ENCODE measurements around the gene FARP1. TPM values are rescaled to one million over a fixed set of nuclear protein-coding genes. Genes with fewer than 3 reads are reported as not detected.
"Not testable (repeated sequence)": the region's sequence is repeated elsewhere in the genome, so short reads cannot be mapped to it uniquely, and the experiment has no call there.

Gene FARP1
- polyA plus RNA-seq, 5 donors, result 111 to 145 (median 112) TPM

DNA sequence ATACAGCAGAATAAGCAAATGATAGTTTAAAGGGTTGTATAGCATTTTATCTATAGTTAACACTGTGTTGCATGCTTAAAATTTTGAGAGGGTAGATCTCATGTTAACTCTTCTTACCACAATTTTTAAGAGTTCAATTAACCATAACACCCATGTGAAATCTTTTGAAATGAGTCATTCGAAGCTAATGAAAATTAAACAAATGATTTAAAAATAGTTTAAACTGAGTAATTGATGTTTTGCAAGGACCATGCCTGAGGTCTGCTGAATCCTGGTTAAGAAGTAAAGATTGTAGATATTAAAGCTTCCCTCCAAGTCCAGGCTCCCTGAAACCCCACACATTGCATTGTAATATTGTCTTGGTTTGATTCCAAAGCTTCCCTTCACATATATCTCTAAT lies 210.9 kb downstream of the FARP1 start:
- no peak for DNase-seq

DNA sequence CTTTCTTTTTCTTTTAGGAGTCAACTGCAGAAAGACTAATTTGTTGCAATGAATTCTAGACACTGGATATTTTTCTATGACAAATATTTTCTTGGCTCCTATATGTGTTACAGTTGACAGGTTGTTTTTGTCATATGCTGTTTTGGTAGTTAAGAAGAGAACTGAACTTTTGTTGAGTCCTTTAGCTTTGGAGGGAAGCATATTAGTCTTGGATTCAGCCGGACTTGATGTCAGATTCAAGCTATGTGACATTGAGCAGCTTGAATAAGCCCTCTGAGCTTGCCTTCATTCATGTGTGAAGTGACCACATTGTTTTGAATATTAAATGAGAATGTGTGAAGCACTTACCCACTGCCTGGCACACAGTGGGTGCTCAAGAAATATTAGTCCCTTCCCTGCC lies 216.0 kb downstream of the FARP1 start:
- DNase-seq, result no peak

DNA sequence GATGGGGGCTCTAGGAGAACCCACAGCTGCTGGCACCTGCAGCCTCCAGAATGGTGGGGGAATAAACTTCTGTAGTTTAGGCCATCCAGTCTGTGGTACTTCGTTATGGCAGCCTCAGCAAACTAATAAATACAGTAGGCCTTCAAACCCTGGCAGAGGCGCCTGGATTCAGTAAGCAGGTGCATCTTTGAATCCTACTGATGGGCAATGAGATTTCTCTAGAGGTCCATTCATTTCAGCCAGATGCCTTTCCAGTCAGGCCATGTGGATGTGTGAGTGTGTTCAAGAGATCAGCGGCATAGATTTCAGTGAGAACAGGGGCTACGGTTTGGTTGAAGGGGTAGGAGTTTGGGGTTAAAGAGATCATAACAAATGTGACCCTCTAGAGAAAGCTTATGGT lies 217.7 kb downstream of the FARP1 start:
- DNase-seq, result no peak

DNA sequence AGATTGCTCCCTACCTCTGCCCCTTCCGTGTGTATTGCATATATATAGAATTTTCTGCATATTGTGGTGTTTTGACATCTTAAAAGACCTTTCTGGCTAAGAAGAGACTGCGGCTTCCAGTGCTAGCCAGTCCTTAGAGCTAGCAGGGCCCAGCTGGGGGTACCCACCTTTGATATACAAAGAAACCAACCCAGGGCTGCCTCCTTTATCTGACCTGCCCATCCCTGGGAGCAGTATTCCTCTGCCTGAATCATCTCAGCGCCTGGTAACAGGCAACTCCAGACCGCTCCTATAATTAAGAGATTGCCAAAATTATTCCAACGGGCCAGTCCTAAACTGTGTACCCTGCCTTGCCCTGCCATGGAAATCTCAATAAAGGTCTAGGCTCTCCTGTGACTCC lies 220.4 kb downstream of the FARP1 start:
- DNase-seq, result no peak

DNA sequence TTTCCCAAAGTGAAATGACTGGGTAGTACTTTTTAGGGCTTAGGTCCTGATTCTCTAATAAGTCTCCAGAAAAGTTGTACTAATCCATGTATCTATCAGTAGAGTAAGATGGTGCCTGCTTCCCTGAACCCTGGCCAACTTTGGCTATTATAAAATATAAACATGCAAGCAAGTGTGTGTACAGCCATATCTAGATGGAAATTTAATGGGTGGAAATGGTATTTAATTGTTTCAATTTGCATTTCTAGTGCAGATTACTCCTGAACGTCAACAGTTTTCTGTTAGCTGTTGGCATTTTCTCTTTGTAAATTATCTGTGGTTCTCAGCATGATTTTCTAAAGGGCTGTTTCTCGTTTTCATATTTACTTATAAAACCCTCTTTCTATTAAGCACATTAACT lies 221.3 kb downstream of the FARP1 start:
- DNase-seq, result no peak

DNA sequence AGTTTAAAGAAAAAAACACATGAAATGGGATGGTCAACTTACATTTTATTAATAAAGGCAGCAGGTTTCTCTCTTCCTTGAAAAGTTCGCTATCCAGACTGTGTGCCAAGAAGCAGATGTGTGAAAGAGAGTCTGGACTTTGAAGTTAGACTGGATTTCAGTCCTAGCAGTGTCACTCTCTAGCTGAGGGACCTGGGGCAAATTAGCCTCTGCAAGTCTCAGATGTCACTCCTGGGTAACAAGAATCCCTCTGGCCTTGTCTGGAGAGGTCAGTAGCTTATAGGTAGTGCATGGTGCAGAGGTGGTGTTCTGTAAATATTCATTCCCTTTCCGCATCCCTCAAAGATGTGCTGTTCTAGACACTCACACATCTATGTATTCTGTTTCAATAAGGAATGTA lies 221.8 kb downstream of the FARP1 start:
- no peak for DNase-seq

DNA sequence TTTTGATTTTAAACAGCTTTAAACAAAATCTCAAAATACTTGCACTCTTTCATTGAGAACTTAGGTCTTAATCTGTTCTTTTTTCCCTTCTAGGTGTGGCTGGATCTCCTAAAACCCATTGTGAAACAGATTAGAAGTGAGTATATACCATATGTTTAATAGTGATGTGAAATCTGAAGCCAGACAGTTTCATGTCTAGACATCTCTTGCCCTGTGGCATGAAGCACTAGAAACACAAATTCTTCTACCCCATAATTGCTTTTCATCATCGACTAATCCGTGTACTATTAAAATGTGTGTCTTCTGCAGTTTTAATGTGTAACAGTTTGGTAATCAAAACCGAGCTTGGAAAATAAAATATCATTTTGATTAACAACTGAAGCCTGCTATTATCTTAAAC lies 222.4 kb downstream of the FARP1 start:
- DNase-seq, result no peak

DNA sequence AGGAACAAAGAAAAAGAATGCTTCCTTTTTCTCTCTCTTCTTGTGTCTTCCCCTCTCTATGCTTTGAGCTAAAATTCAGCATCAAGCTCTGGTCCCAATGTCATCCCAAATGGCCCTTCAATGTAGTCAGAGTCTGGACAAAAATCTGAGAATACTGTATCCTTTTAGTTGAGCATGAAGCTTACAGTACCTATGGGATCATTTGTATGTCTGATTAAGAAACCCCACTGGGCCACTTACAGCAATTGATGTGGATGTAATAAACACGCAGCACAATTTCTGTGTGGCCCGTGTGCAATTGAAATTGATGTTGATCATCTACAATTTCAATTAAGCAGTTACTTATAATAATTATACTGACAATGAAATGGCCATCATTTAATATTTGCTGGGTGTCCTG lies 223.1 kb downstream of the FARP1 start:
- DNase-seq, result no peak

DNA sequence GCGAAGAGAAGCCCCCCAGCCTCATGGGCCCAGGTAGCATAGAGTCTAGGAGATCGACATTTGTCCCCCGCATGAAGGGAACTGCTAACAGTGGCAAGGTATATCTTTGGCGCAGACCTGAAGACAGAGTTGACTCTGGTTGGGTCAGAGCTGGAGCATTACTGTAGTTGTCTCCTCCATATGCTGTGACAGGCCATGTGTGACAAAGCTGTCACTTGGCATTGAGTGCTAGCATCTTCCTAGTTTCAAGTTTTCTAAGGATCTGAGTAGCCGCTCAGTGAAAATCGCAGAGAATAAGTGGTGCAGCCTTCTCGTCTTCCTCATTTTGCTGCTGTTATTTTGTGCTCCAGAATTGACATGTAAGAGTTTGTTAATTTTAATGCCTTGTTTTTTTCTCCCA lies 223.5 kb downstream of the FARP1 start:
- no peak for DNase-seq

DNA sequence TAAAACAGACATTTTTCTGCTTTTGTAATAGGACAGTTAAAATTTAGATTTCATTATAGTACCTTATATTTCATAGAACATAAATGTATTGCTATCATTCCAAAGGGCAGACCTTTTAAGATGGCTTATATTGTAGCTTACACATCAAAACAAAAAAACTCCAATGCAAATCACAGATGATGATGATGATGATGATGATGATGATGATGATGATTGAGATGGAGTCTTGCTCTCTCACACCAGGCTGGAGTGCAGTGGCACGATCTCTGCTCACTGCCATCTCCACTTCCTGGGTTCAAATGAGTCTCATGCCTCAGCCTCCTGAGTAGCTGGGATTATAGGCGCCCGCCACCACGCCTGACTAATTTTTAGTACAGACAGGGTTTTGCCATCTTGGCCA lies 224.1 kb downstream of the FARP1 start:
- DNase-seq, result no peak

DNA sequence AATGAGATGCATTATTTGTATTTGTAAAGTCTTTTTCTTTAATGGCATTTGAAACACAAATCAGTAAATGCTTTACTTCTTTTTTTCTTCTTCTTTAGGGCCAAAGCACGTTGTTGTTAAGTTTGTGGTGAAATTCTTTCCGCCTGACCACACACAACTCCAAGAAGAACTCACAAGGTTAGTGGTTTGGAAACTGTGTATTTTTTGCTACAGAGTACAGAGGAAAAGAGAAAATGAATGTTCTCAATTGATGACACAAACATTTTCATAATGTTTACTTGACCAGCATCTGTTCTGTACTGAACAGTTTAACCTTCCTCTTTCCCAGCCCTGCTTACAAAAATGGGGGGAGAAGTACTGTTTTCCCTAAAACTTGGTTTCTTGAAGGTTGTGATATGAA lies 225.1 kb downstream of the FARP1 start:
- no peak for DNase-seq

DNA sequence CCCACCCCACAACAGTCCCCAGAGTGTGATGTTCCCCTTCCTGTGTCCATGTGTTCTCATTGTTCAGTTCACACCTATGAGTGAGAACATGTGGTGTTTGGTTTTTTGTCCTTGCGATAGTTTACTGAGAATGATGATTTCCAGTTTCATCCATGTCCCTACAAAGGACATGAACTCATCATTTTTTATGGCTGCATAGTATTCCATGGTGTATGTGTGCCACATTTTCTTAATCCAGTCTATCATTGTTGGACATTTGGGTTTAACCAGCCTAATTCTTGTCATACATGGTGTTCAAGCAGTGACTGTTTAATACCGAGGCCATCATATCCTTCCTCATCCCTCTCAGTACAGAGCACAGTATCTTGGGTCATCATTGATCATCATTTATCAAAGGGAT lies 226.6 kb downstream of the FARP1 start:
- not testable (repeated sequence) for DNase-seq

DNA sequence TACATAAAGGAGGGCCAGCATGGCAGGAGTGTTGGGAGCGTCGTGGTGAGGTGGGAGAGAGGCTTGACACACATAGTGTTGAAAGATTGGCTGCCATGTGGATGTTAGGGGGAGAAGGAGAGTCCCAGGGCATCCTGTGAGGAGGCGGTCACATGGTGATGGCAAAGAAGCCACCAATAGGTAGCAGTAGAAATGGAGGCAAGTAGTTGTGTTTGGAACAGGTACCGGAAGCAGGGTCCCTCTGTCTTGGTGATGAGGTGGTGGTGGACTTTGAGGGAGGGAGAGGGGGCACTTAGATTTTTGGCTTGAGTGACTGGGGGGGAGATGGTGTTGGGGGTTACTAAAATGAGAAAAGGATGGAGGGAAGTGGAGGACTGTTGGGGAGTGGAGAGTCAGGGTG lies 227.4 kb downstream of the FARP1 start:
- no peak for DNase-seq

DNA sequence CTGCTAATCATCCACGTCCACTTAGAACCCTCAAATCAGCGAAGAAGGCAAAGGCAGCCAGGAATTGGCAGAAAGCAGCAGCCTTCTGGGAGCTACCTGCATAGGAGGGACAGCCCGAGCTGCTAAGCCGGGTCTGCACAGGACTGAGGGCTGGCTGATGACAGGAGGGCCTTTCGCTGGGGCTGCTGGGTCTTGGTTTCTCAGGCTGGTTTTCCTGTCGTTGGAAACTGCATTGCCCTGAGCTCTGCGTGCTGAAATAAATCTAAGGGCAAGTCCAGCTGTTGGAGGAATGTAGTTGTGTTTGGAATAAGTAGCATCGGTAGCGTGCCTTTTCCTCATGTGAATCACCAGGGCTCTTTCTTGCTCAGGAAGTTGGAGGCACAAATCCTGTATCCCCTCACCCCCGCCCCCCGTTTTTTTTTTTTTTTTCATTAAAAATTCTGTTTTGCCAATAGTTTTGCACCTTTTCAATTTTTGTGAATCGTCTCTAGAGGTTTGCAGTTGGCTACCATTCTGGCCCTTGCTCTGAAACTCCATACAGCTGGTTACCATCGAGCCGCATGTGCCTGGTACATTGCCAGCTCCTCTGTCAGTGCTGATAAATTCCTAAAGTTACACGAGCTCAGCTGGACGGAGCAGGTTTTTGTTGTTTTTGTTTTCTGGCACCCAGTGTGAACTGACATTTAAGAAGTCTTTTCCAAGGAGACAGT lies 228.1 kb downstream of the FARP1 start:
- peak; percentile 74 for DNase-seq

DNA sequence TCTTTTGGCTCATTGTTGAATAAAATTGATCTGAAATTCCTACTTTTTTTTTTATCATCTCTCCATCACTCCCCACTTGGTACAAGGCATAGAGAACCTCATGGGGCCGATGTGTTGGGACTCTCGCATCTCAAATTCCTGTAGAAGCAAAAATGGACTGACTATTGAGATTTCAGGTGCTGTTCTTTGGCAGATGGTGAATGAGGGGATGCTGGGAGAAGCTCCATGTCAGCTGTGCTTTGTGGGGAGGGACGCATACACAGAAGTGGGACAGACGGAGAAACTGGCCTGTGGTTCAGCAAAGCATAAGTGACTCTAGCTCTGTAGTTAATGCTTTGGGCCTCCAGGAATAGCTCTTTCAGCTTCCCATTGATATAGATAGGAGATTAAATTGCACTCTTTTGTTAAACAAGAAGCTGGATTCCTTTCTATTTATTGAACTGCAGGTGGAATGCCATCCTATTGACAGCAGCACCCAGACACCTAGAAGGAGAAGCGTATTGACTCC lies 228.7 kb downstream of the FARP1 start:
- no peak for DNase-seq

DNA sequence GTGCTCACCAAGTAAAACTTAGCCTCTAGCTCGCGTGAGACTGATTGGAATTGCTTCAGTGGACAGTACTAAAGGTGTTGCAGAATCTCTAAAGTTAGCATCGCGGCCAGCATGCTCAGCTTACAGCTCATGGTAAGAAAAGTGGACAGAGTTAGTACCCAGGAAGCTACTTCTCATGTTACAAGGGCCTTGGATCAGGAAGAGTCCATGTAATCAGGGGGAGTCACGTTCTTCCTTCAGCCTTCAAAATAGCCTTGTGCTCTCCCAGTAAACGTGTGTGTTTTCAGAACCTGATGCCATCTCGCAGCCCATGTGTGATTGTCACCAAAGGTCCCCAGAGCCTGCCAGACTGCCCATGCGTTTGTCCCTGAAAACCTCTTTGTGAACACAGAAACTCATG lies 230.0 kb downstream of the FARP1 start:
- no peak for DNase-seq

DNA sequence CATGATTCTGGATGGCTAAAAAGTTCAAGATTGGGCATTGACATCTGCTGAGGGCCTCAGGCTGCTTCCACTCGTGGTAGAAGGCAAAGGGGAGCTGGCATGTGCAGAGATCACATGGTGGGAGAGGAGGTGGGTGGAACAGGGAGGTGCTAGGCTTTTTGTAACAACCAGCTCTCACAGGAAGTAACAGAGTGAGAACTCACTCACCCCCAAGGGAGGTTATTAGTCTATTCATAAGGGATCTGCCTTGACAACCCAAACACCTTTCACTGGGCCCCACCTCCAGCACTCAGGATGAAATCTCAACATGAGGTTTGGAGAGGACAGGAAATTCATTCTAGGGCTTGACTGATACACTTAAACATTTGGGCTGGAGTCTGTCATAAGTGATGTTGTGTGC lies 231.9 kb downstream of the FARP1 start:
- no peak for DNase-seq

DNA sequence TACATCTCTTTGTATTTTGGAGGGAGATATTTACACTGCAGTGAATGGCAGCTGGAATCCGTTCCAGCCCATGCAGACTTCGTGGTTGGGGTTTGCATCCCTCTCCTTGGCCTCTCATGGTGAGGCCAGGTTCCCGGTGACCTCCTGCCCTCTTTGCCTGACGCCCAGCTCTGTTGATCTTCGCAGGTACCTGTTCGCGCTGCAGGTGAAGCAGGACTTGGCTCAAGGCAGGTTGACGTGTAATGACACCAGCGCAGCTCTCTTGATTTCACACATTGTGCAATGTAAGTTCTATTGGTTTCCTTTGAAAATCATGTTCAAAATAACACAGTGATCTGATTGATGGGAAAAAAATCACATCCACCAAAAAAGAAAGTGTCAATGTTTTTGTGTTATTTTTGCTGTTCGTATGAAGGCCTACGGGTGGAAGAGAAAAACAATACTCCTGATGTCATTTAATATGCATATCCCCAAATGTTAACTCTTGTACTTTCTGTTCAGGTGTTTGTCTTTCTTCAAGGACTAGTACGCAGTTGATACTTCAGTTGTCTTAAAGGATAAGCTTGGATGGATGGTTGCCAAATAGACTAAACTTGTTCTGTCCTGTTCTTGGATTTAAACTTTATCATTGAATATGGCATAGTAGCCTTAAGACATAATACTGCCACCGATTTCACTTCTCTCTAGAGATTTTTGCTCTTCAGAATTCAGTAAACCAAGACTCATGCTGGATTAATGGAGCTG lies 234.9 kb downstream of the FARP1 start:
- DNase-seq, result no peak

DNA sequence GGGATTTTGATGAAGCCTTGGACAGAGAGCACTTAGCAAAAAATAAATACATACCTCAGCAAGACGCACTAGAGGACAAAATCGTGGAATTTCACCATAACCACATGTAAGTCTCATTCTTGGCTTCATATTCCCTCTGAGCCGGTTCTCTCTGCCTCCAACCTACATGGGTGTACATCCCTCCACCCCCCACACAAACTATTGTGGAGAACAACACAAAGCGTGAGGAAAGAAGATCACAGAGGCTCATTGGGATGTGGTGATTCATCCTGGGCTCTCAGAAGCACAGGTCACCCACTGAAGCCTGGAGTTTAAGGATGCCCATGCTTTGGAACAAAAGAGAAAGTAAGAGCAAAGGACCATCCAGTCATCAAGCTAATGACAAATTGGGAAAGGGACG lies 241.8 kb downstream of the FARP1 start:
- no peak for DNase-seq

DNA sequence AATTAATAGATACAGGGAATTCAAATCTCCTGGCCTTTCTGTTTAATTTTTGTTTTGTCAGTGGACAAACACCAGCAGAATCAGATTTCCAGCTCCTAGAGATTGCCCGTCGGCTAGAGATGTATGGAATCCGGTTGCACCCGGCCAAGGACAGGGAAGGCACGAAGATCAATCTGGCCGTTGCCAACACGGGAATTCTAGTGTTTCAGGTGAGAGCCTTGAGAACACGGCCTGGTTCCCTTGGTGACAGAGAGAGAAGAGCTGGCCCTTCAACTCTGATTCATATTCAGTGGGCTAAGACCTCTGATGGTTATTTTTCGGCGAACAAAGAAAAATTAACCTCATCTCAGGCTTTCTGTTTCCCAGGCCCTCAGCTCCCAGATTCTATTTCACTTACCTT lies 242.7 kb downstream of the FARP1 start:
- DNase-seq, result no peak

DNA sequence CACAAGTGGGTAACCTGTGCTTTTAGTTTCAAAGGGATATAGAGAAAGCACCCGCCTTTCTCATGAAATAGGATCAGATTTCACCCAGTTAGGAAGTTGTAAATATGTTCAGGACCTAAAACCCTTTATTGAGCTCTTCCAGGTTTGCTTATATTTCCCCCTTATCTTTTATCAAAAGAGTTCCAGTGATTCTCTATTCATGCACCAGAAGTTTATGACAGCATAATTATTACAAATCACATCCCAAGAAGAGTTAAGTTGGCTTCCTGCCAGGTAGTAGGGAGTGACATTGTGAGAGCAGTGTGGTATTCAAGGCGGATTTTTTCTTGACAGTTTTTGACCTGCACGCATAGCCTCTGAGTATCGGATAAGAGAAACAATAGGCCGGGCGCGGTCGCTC lies 243.7 kb downstream of the FARP1 start:
- no peak for DNase-seq

DNA sequence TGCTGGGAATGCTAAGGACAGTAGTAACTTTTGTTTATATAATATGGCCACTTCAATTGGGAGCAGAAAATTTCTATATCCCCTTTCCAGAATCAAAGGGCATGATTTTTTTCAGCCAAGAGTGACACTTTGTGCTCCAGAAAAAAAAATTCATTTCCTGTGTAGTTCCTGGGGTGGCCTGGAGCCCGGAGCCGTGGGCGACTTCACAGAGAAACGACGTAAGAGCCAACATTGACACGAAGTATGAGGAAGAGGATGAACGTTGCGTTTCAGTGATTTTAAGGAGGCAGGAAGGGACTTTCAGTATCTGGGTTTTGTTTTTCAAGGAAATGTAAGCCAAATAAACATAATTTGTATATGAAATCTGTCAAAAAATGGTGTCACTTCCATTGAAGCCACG lies 246.4 kb downstream of the FARP1 start:
- DNase-seq, result no peak

DNA sequence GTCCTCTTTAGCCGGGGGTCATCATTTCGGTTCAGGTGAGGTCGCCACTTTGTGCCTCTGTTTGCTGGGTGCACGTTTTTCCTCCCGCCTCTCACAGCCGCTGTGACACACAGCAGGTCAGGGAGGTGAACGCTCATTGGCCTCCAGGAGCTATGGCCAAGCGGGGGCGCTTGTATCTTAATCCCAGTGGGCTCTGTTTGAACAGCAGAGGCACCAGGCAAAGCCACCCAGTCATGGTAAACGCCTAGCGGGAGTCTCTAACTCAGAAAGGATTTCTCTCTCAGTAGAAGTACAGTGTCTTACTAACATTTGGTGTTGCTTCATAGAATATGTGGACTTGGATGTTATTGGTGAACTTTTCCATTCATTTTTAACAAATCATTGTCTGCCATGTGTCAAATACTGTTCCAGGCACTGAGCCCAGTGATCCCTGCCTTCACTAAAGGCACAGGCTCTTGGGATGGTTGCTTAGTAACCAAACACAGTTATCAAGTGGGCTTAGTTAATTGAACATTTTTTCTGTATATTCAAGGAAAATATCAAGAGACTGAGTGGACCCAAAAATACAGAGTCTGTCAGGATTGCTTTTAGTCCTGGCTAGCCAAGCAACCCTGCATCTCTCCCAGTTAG lies 247.3 kb downstream of the FARP1 start:
- DNase-seq, result peak in 1 of 2 donors; percentile 59

All from right lung (tissue), 5 donors.